Measurements from ENCODE around the gene HS3ST3B1.

The HS3ST3B1 gene

GRCh38 chr17:14303343-14304221 is 2.7 kb downstream of the HS3ST3B1 start:
- no peak for DNase-seq (ENCODE audit: low read depth, low spot score)

GRCh38 chr17:14304222-14304772 is 3.4 kb downstream of the HS3ST3B1 start:
- no peak for DNase-seq (ENCODE audit: low read depth, low spot score)

- DNase-seq (ENCODE audit: low read depth, low spot score): no peak
Observed at GRCh38 chr17:14304773-14305517, 4.1 kb downstream of the HS3ST3B1 start.

GRCh38 chr17:14305785-14306496 is 5.1 kb downstream of the HS3ST3B1 start:
- no peak for DNase-seq (ENCODE audit: low read depth, low spot score)

- no peak for DNase-seq (ENCODE audit: low read depth, low spot score)
Observed at GRCh38 chr17:14306596-14306995, 5.7 kb downstream of the HS3ST3B1 start.

- no peak for DNase-seq (ENCODE audit: low read depth, low spot score)
Observed at GRCh38 chr17:14307560-14308024, 6.7 kb downstream of the HS3ST3B1 start.

- DNase-seq (ENCODE audit: low read depth, low spot score): no peak
Observed at GRCh38 chr17:14308636-14308964, 7.7 kb downstream of the HS3ST3B1 start.

- DNase-seq (ENCODE audit: low read depth, low spot score): peak; percentile 86
Observed at GRCh38 chr17:14308965-14309879, 8.3 kb downstream of the HS3ST3B1 start.

GRCh38 chr17:14310101-14310500 is 9.2 kb downstream of the HS3ST3B1 start:
- no peak for DNase-seq (ENCODE audit: low read depth, low spot score)

- no peak for DNase-seq (ENCODE audit: low read depth, low spot score)
Observed at GRCh38 chr17:14310605-14311004, 9.7 kb downstream of the HS3ST3B1 start.

GRCh38 chr17:14311186-14311705 is 10.4 kb downstream of the HS3ST3B1 start:
- DNase-seq (ENCODE audit: low read depth, low spot score): no peak

- DNase-seq (ENCODE audit: low read depth, low spot score): no peak
Observed at GRCh38 chr17:14311981-14312380, 11.1 kb downstream of the HS3ST3B1 start.

- DNase-seq (ENCODE audit: low read depth, low spot score): no peak
Observed at GRCh38 chr17:14312522-14312921, 11.6 kb downstream of the HS3ST3B1 start.

- no peak for DNase-seq (ENCODE audit: low read depth, low spot score)
Observed at GRCh38 chr17:14316126-14316832, 15.4 kb downstream of the HS3ST3B1 start.

- DNase-seq (ENCODE audit: low read depth, low spot score): no peak
Observed at GRCh38 chr17:14317383-14317782, 16.5 kb downstream of the HS3ST3B1 start.

GRCh38 chr17:14318109-14318917 is 17.4 kb downstream of the HS3ST3B1 start:
- DNase-seq (ENCODE audit: low read depth, low spot score): no peak

- DNase-seq (ENCODE audit: low read depth, low spot score): no peak
Observed at GRCh38 chr17:14318918-14319205, 18.0 kb downstream of the HS3ST3B1 start.

- no peak for DNase-seq (ENCODE audit: low read depth, low spot score)
Observed at GRCh38 chr17:14320098-14320497, 19.2 kb downstream of the HS3ST3B1 start.

- DNase-seq (ENCODE audit: low read depth, low spot score): no peak
Observed at GRCh38 chr17:14320734-14321475, 20.0 kb downstream of the HS3ST3B1 start.
